HG03378 (cell line): ENCODE measurements around the gene RRAGD.
"Not testable (repeated sequence)": the region's sequence is repeated elsewhere in the genome, so short reads cannot be mapped to it uniquely, and the experiment has no call there.

Experiments
- ATAC-seq: cut with Tn5 transposase; IDR thresholded peaks from one replicate; pipeline ENCODE4 v1.9.1; 2021; ENCODE audit warnings: mild to moderate bottlenecking, moderate library complexity; ENCODE audit not compliant: unreplicated experiment

Gene RRAGD

GRCh38 chr6:89413006-89413400, 930 bp upstream of the RRAGD start:
- no peak for ATAC-seq

- peak; percentile 23 for ATAC-seq
These were observed 665 bp downstream of the RRAGD start for GRCh38 chr6:89411145-89412070.

DNA sequence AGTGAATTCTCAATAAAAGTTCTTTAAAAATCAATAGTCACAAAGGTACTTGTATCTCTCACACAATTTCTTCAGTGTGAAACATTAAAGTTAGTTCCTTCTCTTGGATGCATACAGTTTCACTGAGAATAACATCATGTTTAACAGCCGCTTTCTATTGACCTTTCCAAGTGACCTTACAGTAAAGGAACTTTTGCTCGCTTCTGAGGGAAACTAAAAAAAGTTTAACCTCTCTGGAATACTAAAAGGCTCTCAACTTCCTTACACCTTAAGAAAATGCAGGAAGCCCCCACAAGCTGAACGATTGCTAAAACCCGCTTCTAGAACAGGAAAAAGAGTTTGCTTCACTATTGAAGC, 1.3 kb downstream of the RRAGD start:
- no peak for ATAC-seq

DNA sequence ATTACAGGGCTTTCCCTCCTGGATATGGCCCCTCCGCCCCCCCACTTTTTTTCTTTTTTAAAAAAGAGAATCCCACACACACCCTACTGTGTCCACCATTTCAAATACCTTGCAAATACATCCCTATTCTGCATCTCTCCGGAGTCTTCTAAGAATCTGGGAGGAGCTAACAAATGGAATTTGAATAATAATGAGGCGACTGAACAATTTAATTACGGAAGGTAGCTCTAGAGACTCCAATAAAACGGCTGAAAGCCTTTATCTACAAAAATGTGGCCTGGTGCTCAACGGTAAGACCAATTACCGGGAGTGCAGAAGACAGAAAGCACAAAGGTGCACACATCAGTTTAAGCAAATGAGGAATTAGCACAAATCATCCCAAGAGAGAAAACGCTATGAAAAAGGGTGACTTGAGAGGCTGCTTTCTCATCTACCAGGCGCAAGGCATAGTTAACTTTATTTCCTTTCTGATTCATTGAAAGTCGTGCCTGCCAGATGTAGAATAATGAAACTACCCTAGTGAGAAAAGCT, 1.8 kb downstream of the RRAGD start:
- ATAC-seq = no peak

DNA sequence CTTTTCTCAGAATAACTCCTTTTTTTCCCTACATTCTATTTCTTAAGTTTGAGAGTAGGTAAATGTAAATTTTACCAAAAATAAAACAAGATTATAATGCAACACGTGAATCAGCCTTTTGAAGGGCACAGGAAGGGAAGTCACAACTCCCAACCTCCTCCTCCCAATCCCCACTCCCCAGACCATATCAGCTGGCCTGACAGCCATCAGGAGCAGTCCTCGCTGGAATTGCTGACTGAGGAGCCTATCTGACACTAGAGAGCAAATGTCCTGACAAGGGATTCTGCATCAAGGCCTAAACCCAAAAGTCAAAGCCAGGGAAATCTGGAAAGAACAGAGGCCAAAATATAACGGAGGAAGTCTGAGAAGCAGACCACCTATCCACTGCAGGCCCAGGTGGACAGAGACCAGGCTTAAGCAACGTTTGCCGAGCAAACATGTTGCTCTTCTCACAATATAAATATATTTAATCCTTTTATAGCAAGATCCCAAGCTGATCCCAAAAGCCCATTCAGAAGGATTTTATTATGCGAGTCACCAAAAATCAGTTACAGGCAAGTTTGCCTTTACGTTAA, 2.5 kb downstream of the RRAGD start:
- no peak for ATAC-seq

DNA sequence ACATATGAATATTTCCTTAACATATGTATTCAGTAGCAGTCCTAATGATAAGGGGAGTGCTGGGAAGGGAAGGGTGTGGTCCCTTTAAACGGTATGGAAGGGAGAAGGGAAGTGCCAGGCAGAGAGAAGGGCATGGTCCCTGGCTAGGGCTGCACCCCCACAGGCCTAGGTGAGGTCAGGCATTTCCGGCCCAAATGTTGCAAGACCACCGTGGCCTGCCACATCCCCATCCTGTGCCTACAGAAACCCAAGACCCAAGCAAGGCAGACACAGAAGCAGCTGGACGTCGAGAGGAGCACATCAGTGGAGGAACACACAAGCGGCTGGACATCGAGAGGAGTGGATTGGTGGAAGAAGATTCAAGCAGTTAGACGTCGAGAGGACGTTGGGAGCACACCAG, 5.9 kb downstream of the RRAGD start:
- no peak for ATAC-seq

DNA sequence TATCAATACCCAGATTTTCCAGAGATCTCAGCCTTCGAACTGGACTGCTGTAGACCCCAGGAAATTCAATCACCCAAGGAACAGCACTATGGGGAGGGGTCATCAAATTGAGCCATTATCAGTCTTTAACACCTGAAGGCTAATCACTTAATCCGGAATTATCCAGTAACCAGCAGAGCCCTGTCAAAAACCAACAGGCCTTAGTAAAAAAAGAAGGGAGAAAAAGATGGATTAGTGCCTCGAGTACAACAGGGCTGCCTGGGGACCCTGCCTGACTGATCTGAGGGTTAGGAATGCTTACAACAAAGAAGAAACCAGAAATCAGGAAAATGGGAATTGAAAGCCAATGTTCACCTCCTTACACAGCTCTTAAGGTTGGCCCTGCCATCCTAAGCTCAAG, 7.6 kb downstream of the RRAGD start:
- ATAC-seq = no peak

- no peak for ATAC-seq
These were observed 9.3 kb downstream of the RRAGD start for GRCh38 chr6:89402776-89403175.

GRCh38 chr6:89400912-89401399, 11.1 kb downstream of the RRAGD start:
- no peak for ATAC-seq

DNA sequence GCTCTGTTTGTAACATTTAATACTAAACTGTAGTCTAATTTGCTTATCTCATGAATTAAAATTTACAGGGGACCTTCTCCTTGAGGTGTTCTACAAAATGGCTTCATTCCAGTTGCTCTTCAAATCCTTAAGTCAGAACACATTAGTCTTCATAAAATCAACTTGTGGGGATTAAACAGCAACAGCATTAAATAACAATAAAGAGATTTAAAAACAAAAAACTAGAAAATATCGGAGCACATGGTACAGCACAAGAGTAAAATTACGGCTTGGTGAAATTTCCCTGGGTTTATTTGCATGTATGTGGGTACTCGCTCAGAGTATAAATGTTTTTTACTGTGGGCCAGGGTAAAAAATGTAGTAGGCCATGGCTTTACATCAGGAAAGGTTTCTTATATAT, 12.0 kb downstream of the RRAGD start:
- ATAC-seq = no peak

DNA sequence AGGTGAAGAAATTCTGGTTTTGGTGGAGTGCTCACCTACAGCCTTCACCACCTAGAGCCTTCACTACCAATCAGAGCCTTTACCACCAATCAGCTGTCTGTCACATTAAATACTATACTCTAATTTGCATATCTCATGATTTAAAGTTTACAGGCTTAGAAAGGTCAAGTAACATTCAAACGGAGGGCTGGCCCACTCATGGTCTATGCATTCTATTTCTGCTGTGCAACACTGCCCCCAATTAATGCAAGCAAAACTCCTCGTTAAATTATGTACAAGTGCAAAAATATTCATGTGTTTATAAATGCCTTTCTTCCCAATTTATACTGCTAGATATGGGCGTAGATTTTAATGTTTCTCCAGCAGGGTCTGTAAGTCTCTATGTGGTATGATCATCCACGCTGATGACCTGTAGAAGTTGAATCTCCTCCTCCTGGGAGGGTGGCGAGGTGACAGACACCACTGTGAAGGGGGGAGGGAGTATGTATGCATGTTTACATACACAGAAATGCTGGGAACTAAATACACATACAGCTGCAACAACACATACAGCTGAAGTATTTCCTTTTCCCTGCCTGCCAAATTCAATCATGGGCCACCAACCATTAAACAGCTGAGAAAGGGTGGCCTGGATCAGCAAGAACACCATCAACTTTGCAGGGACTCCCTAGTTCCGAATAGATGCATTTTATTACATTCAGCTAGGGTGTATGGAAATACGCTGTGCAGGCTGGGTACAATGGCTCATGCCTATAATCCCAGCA, 13.1 kb downstream of the RRAGD start:
- ATAC-seq = no peak

DNA sequence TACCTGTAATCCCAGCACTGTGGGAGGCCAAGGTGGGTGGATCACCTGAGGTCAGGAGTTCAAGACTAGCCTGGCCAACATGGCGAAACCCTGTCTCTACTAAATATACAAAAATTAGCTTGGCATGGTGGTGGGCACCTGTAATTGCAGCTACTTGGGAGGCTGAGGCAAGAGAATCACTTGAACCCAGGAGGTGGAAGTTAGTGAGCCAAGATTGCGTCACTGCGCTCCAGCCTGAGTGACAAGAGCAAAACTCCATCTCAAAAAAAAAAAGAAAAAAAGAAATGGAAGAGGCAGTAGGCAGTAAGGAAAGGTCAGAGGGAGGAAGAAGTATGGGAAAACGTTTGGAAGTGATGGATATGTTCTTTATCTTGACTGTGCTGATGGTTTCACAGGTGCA, 14.2 kb downstream of the RRAGD start:
- ATAC-seq = not testable (repeated sequence)

DNA sequence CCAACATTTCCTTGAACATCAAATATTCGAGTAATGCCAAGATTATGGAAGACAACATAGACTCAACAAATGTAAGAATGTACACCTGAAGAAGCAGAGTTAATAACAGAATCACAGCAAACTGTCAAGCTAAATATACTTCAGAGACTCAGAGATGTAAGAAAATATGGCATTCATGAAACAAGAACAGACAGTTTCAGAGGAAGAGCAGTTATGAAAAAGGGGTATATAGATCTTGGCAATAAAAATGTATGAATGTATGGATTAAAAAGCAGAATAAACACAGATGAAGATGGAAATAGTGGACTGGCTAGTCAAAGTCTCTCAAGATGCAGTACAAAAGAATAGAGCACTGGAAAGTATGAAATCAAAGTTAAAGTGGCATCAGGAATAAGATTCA, 18.4 kb downstream of the RRAGD start:
- no peak for ATAC-seq

- no peak for ATAC-seq
These were observed 19.2 kb downstream of the RRAGD start for GRCh38 chr6:89392823-89393222.

- no peak for ATAC-seq
These were observed 23.2 kb downstream of the RRAGD start for GRCh38 chr6:89388846-89389245.

- peak; percentile 98 for ATAC-seq
These were observed 24.4 kb downstream of the RRAGD start for GRCh38 chr6:89387516-89388201.

- peak; percentile 9 for ATAC-seq
These were observed 25.1 kb downstream of the RRAGD start for GRCh38 chr6:89386917-89387491.

DNA sequence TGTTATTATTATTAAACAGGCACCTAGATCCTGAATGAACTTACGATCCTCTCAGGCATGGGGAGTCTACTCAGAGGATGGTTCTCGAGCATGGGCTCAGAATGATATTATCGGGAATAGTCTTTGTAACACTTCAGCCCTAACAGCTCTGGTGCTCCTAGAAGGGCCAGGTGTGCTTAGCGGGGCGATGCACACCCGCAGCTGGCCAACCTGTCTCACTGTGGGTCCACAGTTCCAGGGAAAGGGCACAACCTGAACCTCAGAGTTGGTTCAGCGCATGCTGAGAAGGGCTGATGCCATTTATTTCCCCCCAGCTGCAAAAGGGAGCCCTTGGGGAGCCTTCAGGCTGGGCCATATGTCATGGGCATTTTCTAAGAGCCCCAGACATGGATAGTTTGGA, 26.2 kb downstream of the RRAGD start:
- no peak for ATAC-seq

DNA sequence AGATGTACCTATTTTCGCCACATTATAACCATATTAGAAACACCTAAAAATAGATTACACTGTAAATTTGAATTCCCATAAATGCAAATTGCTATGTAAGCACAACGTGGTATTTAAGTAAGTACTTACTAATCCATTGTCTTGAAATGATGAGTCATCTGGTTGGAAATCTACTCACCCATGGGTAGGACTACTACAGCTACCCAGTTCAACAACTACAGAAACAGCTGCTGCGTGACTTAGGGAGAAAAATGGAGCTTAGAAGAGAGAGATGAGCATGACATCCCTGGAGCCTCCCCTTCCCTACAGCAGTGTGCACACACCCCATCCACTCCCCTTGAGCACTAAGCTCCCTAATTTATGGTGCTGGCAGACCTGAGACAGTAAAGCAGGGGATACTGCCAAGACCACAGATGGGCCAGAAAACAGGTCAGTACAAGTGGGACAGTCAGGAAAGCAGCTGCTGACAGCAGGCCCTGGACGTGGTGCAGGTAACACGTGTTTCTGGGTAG, 26.9 kb downstream of the RRAGD start:
- peak; percentile 39 for ATAC-seq

DNA sequence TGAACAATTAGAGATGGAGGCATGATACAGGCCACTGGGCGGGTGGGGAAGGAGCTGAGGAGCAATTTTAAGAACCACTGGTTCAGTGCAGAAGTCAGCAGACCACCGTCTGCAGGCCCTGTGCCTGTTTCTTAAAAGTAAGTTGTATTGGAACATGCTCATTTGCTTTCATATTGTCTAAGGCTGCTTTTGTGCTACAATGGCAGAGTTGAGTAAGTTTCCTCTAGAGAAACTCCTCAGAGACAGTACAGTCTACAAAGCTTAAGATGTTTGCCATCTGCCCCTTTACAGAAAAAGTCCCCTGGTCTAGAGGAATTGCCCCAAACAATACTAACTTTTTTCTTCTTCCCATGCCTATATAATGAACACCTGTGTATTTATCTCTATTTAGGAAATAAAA, 31.0 kb downstream of the RRAGD start:
- ATAC-seq = no peak
